Measurements from ENCODE around the gene PRM1. TPM values are rescaled to one million over a fixed set of nuclear protein-coding genes. Genes with fewer than 3 reads are reported as not detected.

The PRM1 gene
- total and polyA plus RNA-seq, 2 of the 13 experiments (the other 11 are each of a cell fraction or from before 2014, with no cell fraction given), result not detected

DNA sequence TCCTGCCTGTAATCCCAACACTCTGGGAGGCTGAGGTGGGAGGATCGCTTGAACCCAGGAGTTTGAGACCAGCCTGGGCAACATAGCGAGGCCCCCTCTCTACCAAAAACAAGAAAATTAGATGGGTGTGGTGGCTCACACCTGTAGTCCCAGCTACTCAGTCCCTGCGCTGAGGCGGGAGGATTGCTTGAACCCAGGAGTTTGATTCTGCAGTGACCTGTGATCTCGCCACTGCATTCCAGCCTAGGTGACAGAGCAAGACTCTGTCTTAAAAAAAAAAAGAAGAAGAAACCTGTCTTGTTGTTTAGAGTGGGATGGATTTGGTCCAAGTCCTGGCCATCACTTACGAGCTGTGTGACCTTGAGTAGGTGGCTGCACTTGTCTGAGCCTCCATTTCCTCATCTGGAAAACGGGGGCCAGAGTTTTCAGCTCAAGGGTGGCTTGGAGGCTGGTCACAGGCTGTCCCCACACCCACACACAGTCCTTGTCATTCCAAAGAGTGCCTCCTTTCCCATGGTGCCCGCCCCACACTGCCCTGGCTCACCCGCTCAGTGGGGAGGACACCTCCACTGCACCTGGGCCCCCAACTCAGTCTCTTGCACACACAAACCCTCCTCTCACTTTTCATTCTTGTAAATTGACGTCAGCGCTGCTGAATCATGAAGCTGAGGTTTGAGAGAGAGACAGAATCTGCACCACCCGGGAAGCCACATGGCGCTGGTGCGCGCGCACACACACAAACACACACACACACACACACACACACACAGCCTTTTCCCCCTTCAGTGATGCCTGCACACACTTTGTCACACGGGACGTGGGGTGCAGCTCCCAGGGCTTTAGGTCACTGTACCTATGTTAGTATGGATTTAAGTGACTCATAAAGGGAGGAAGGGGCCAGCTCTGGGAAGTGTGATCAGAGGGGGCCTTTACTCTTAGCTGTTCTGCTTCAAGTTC, 29.3 kb downstream of the PRM1 start (continued):
- no peak for TF ChIP-seq MEIS1 (CRISPR knock-in tag; IDR thresholded peaks at IDR 0.05; ENCODE audit: borderline replicate concordance)
- TF ChIP-seq, protein P1, sequence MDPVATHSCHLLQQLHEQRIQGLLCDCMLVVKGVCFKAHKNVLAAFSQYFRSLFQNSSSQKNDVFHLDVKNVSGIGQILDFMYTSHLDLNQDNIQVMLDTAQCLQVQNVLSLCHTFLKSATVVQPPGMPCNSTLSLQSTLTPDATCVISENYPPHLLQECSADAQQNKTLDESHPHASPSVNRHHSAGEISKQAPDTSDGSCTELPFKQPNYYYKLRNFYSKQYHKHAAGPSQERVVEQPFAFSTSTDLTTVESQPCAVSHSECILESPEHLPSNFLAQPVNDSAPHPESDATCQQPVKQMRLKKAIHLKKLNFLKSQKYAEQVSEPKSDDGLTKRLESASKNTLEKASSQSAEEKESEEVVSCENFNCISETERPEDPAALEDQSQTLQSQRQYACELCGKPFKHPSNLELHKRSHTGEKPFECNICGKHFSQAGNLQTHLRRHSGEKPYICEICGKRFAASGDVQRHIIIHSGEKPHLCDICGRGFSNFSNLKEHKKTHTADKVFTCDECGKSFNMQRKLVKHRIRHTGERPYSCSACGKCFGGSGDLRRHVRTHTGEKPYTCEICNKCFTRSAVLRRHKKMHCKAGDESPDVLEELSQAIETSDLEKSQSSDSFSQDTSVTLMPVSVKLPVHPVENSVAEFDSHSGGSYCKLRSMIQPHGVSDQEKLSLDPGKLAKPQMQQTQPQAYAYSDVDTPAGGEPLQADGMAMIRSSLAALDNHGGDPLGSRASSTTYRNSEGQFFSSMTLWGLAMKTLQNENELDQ (CRISPR knock-in tag; IDR thresholded peaks at IDR 0.05; ENCODE audit: borderline replicate concordance), result peak; percentile 36; the same call in 1 of the 2 replicates
- TF ChIP-seq AGO1 (IDR thresholded peaks at IDR 0.05; ENCODE audit: low read depth, low read length, poor library complexity, severe bottlenecking), result peak; percentile 64
- peak; percentile 45; the same call in 1 of the 2 replicates for TF ChIP-seq GFI1 (CRISPR knock-in tag; IDR thresholded peaks at IDR 0.05; ENCODE audit: borderline replicate concordance)
- TF ChIP-seq ZNF331 (CRISPR knock-in tag; IDR thresholded peaks at IDR 0.05), result 0 out of 2 replicates have a peak, but pooled peaks have one; percentile 20
- TF ChIP-seq NONO (IDR thresholded peaks at IDR 0.05), result no peak
- TF ChIP-seq NONO (CRISPR knock-in tag; conservative IDR thresholded peaks at IDR 0.05), result 0 out of 2 replicates have a peak, but pooled peaks have one; percentile 10
- no peak for TF ChIP-seq ZNF432 (CRISPR knock-in tag; IDR thresholded peaks at IDR 0.05; ENCODE audit: borderline replicate concordance)
- TF ChIP-seq, protein P2, sequence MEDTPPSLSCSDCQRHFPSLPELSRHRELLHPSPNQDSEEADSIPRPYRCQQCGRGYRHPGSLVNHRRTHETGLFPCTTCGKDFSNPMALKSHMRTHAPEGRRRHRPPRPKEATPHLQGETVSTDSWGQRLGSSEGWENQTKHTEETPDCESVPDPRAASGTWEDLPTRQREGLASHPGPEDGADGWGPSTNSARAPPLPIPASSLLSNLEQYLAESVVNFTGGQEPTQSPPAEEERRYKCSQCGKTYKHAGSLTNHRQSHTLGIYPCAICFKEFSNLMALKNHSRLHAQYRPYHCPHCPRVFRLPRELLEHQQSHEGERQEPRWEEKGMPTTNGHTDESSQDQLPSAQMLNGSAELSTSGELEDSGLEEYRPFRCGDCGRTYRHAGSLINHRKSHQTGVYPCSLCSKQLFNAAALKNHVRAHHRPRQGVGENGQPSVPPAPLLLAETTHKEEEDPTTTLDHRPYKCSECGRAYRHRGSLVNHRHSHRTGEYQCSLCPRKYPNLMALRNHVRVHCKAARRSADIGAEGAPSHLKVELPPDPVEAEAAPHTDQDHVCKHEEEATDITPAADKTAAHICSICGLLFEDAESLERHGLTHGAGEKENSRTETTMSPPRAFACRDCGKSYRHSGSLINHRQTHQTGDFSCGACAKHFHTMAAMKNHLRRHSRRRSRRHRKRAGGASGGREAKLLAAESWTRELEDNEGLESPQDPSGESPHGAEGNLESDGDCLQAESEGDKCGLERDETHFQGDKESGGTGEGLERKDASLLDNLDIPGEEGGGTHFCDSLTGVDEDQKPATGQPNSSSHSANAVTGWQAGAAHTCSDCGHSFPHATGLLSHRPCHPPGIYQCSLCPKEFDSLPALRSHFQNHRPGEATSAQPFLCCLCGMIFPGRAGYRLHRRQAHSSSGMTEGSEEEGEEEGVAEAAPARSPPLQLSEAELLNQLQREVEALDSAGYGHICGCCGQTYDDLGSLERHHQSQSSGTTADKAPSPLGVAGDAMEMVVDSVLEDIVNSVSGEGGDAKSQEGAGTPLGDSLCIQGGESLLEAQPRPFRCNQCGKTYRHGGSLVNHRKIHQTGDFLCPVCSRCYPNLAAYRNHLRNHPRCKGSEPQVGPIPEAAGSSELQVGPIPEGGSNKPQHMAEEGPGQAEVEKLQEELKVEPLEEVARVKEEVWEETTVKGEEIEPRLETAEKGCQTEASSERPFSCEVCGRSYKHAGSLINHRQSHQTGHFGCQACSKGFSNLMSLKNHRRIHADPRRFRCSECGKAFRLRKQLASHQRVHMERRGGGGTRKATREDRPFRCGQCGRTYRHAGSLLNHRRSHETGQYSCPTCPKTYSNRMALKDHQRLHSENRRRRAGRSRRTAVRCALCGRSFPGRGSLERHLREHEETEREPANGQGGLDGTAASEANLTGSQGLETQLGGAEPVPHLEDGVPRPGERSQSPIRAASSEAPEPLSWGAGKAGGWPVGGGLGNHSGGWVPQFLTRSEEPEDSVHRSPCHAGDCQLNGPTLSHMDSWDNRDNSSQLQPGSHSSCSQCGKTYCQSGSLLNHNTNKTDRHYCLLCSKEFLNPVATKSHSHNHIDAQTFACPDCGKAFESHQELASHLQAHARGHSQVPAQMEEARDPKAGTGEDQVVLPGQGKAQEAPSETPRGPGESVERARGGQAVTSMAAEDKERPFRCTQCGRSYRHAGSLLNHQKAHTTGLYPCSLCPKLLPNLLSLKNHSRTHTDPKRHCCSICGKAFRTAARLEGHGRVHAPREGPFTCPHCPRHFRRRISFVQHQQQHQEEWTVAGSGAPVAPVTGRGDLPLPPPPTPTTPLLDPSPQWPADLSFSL (CRISPR knock-in tag; IDR thresholded peaks at IDR 0.05), result peak; percentile 91
- TF ChIP-seq SMAD1 (CRISPR knock-in tag; IDR thresholded peaks at IDR 0.05; ENCODE audit: borderline replicate concordance, low read depth), result no peak
- TF ChIP-seq, protein P3, sequence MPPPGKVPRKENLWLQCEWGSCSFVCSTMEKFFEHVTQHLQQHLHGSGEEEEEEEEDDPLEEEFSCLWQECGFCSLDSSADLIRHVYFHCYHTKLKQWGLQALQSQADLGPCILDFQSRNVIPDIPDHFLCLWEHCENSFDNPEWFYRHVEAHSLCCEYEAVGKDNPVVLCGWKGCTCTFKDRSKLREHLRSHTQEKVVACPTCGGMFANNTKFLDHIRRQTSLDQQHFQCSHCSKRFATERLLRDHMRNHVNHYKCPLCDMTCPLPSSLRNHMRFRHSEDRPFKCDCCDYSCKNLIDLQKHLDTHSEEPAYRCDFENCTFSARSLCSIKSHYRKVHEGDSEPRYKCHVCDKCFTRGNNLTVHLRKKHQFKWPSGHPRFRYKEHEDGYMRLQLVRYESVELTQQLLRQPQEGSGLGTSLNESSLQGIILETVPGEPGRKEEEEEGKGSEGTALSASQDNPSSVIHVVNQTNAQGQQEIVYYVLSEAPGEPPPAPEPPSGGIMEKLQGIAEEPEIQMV (CRISPR knock-in tag; IDR thresholded peaks at IDR 0.05; ENCODE audit: low read depth), result peak; percentile 19; the same call in 1 of the 2 replicates
- TF ChIP-seq, protein P4, sequence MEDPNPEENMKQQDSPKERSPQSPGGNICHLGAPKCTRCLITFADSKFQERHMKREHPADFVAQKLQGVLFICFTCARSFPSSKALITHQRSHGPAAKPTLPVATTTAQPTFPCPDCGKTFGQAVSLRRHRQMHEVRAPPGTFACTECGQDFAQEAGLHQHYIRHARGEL (CRISPR knock-in tag; IDR thresholded peaks at IDR 0.05), result 0 out of 2 replicates have a peak, but pooled peaks have one; percentile 50
- peak; percentile 31 for TF ChIP-seq FOSL2 (CRISPR knock-in tag; IDR thresholded peaks at IDR 0.05)
- peak; percentile 67 for TF ChIP-seq TARDBP (CRISPR knock-in tag; IDR thresholded peaks at IDR 0.05)
- no peak for TF ChIP-seq CHCHD3 (CRISPR knock-in tag; IDR thresholded peaks at IDR 0.05)
- TF ChIP-seq ZBTB38 (CRISPR knock-in tag; IDR thresholded peaks at IDR 0.05), result peak; percentile 77
- peak; percentile 24; the same call in 1 of the 2 replicates for TF ChIP-seq KMT2A (CRISPR knock-in tag; IDR thresholded peaks at IDR 0.05)
